CD4-positive, alpha-beta T cell treated with Interleukin-10 for 1 hour (primary cell): Measurements from ENCODE around the gene WDR70.

ENCODE experiments used
- DNase-seq: peaks from one replicate; pipeline ENCODE4 v3.0.0-alpha.2; 2020

The WDR70 gene

DNA sequence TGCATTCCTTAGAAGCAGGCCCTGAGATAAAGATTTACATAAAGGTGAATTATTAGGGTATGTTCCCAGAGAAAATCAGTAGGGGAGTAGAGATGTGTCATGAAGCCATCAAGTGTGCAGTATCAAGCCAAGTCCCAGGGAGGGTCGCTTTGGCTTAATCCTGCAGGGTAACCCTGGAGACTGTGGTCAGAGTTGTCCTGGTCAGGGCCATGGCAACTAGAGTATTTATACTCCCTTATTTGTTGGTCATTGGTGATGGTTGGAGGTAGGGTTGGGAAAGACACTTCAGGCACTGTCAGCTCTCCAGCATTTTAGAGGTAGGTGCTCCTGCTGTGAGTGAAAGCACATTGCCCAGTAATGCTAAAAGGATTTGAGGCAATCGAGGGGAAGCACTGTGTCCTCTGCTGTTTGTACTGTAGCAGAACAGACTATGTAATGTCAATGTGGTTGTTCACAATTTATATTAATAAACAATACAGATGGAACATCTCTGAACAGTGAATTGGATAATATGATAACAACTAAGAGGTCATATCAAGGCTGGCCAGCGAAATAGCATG lies 351.9 kb downstream of the WDR70 start:
- no peak for DNase-seq

GRCh38 chr5:37734114-37734513 lies 355.0 kb downstream of the WDR70 start:
- DNase-seq: no peak

DNA sequence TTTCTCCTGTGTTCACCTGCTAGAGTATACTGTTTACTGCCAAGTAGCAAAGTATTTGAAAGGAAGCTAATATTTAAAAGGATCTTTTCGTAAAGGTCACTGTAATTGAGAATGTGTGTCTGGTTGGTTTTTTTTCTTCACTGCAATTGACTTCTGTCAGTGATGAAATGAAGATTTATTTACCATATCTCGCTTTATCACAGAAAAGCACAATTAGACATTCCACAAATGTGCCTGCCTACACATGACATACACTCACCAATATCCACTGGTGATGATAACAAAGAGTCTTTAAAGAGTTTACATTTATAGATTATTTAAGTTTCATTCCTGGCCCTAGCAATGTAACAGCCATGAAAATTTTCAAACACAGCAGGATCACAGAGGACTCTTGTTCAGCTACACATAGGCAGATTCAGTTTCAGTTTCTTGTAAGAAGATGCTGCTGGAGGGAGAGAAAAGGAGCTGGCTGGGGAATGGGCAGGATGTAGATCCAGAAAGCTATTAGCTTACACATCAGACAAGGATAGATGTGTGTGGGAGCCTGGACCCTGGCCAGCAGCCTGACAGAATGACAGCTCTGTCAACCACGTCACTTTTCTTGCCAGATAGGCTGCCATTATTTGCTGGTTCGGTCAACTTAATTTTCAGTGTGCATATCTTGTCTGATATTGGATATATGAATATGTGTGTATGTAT lies 356.7 kb downstream of the WDR70 start:
- no peak for DNase-seq

DNA sequence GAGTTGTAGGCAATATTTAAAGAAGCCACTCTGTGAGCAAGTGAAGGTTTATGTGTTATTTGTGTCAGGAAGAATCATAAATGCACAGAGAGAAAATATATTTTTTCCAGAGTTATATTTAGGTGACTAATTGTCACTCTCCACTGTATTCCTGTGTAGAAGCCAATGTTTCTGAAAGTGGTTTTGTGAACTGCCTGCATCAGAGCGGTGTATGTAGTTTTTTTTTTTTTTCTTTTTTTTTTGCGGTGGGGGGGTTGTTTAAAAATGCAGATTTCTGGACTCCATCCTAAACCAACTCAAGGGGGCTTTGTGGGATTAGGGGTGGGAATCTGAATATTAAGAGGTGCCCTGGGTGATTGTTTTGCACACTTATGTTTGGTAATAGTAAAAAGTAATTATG lies 357.3 kb downstream of the WDR70 start:
- no peak for DNase-seq

DNA sequence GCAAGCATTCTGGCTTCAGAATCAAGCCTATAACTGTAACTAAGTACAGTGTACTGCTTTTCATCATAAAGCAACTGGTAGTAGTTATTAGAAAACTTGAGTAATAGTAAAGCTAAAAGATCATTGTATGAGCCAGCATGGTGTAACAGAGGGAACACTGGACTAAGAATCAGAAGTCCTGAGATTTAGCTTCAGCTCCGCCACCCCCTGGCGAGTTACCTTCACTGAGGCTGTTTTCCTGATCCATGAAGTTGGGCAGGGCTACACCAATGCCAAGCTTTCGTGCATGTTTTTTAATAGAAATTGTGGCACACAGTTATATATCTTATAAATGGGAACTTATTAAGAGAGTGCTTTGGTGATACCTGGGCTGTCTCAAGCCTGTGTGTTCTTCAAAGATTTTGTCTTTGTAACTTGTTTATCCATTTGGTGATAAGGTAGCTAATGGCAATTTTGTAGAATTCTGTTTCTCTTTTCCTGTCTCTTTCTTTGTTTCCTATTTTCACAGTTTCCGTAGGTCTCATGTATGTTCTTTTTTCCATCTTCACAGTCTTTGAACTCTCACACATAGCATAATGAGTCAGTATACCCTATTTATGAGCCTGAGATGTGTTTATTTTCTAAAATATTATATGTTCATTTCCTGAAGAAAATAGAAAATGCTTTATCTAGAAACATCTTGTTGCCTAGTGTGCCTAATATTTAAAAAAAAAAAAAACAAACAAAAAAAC lies 358.4 kb downstream of the WDR70 start:
- DNase-seq: no peak

DNA sequence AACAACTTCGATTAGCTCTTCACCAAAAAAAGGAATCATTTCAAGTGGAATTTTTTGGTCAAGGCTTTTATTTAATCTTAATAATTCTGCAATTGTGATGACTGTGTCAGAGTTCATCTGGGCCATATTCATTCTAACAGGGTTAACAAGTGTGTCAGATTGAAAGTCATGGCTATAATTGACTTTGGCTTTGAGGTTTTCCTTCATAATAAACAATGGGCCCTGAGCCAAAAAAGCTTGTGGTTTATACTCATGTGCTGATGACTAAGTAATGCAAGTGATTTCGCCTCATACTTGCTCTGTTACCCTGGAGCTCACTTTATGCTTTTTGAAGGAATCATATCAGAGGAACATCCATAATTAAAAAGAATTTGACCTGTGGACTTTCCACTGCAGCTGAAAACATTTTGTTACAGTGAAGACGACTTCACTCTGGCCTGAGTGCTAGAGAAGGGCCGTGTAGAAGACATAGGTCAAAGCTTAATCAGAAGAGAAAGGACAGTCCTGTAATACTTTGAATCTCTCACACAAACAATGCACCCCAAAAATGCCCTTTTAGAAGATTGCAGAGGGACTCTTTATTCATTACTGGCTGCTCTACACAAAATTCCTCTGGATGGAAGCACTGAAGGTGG lies 359.1 kb downstream of the WDR70 start:
- peak; percentile 41 for DNase-seq

GRCh38 chr5:37738865-37739488 lies 359.9 kb downstream of the WDR70 start:
- no peak for DNase-seq

DNA sequence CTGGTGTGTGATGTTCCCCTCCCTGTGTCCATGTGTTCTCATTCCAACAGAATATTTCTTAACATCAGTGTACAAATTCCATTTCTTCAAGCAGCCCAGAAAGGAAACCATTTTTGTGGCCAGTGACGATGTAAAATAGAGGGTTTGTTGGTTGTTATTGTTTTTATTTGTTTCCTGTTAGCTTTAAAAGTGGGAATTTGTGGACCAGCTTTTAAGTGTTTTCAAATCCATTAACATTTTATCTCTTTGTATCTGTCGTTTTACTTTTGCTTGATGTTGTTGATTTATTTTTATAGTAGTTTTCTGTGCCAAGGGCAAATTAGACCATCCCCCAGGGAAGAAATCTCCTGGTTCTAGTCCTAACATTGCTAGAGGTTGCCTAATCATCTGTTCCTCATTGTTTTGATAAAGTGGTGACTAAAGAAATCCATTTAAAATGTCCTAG lies 360.7 kb downstream of the WDR70 start:
- DNase-seq: no peak

DNA sequence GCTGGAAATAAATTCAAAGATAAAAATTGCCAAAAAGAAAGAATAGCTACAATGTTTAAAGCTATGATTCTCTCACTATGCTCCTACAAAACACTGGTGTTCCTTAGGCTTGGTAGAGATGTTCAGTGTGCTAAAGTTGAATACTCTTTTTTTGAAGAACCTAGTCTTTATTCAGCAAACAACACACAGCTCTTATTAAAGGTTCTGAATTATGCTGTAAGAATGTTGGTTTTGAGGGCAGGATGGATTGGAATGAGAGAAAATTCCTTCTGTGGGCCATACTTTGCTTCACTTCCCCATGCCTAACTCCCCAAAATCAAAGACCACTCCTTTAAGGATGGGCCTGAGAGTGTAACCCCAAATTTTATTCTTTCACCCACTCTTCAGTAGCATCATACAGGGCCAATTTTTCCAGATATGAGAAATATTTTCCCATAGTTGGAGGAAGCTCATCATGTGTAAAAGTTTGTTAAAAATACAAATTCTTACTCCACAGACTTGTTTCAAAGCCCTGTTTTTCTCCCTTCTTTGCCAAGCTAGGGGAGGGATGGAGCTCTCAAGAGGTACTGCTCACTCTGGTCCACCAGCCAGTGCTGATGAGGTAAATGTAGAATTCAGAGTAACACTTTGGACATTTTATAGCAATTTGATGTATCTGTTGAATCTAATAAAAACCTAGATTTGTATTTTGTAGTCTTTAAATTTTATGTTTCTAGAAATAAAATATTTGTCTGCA lies 361.4 kb downstream of the WDR70 start:
- DNase-seq: no peak

GRCh38 chr5:37742111-37742510 lies 363.0 kb downstream of the WDR70 start:
- no peak for DNase-seq

GRCh38 chr5:37751227-37751626 lies 372.1 kb downstream of the WDR70 start:
- DNase-seq: no peak

GRCh38 chr5:37754976-37755375 lies 375.9 kb downstream of the WDR70 start:
- no peak for DNase-seq

GRCh38 chr5:37755581-37755980 lies 376.5 kb downstream of the WDR70 start:
- no peak for DNase-seq

- no peak for DNase-seq
Observed at GRCh38 chr5:37756248-37756647, 377.1 kb downstream of the WDR70 start.

DNA sequence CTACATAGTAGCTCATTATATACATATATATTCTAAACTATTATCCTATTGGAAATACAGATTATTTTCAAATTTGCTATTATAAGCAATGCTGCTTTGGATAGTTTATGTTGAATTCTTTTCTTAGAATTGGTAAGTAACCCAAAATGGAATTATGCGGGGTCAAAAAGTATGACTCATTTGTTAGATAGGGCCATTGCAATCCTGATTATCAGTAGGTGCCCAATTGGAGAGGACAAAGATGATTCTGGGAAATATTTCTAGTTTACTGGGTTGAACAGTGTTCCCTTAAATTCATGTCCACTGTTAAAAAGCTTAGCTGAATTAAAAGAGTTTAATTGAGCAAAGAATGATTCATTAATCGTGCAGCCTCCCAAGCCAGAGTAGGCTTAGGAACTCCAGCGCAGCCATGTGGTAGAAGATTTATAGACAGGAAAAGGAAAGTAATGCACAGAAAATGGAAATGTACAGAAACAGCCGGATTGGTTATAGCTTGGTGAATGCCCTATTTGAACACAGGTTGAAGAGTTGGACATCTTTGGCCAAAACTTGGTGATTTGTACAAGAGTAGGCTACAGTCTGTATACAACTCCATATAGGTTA lies 379.0 kb downstream of the WDR70 start:
- DNase-seq: no peak

GRCh38 chr5:37767251-37767650 lies 388.1 kb downstream of the WDR70 start:
- DNase-seq: no peak

DNA sequence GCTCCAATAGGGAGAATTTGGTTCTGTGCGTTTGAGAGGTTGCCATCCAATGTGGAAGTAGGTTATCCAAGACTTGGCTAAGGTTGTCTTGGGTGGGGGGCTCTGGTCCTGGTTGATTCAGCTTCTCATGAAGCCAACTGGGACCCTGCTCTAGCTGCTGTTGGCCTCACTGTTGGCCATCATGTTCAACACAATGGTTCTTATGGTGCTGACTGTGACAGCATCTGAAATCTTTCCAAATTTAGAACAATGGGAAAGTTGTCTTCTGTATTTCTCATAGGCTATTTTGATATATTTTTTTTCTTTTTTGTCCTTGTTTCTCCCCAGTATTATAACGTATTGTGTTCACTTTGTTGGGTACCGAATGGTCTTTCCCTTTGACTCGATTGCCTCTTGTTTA lies 388.8 kb downstream of the WDR70 start:
- no peak for DNase-seq

GRCh38 chr5:37768371-37768770 lies 389.3 kb downstream of the WDR70 start:
- no peak for DNase-seq

DNA sequence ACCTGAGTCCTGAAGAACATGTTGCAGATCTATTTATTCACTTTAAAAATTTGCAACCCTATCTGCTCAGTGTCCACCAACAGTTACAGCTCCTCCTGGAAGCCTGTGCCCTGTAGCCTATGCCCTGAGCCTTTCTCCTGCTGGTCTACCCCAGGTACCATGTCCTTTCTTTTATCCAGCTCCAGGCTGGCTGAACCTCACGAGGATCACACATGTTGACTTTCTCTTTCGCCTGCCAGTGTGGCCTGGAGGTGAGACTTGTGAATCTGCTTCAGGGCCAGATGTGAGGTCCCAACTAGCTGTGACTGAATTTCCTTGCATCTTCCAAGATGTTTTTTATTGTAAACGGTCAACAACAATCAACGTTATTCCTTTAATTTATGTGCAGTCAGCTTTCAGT lies 390.0 kb downstream of the WDR70 start:
- DNase-seq: no peak

DNA sequence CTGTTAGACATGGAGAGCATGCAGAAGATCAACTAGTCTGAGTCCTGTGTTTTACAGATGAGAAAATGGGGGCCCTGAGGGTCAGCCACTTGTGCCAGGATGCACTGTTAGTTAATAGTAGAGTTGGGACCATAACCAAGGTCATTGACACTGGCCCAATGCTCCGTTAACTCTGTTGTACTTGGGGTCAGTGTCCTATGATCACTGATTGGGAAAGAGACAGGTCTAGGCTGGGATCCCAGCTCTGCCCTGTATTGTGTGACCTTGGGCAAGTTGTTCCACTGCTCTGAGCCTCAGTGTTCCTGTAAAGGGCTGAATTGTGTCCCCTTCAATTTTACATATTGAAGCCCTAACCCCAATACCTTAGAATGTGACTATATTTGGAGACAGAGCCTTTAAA lies 390.7 kb downstream of the WDR70 start:
- DNase-seq: no peak

GRCh38 chr5:37770786-37771185 lies 391.7 kb downstream of the WDR70 start:
- DNase-seq: no peak

GRCh38 chr5:37771203-37771611 lies 392.1 kb downstream of the WDR70 start:
- no peak for DNase-seq
